Fibroblast of lung (primary cell): ENCODE data around the gene CIPC. TPM values are rescaled to one million over a fixed set of nuclear protein-coding genes. Genes with fewer than 3 reads are reported as not detected.

Experiments
- DNase-seq, 2 donors: peaks; one replicate each; pipeline versions ENCODE4 v3.0.0 to v3.0.0-alpha.2; 2010; ENCODE audit warnings: low read depth in 2 of 2
- H2AFZ ChIP-seq: 2 replicates; pipeline ENCODE4 v1.5.1; 2012; ENCODE audit warnings: low read length, control low read depth, inconsistent platforms
- H3K27ac ChIP-seq: 2 replicates; pipeline ENCODE4 v1.5.1; 2011; ENCODE audit warnings: low read length, control low read depth; ENCODE audit not compliant: insufficient read depth
- H3K27me3 ChIP-seq: 2 replicates; pipeline ENCODE4 v1.5.1; 2011; ENCODE audit warnings: mild to moderate bottlenecking, low read length; ENCODE audit not compliant: control insufficient read depth, insufficient read depth
- H3K36me3 ChIP-seq: 2 replicates; pipeline ENCODE4 v1.5.1; 2011; ENCODE audit warnings: low read length; ENCODE audit not compliant: control insufficient read depth, insufficient read depth
- H3K4me1 ChIP-seq: 2 replicates; pipeline ENCODE4 v1.5.1; 2011; ENCODE audit warnings: low read length; ENCODE audit not compliant: control insufficient read depth, insufficient read depth; ENCODE audit errors: extremely low read depth
- H3K4me2 ChIP-seq: 2 replicates; pipeline ENCODE4 v1.5.1; 2011; ENCODE audit warnings: low read length, control low read depth; ENCODE audit not compliant: insufficient read depth; ENCODE audit errors: extremely low read depth
- H3K4me3 ChIP-seq, 4 experiments: fragments of 200-600 bp in 1 of 4; sonication (generic) in 1 of 4; replicated peaks in 1 of 4; 2 replicates each; pipeline ENCODE4 v1.5.1; 2011 to 2016; ENCODE audit warnings: low read length in 4 of 4, low read depth in 3 of 4, mild to moderate bottlenecking in 3 of 4, control low read depth in 2 of 4, inconsistent platforms in 1 of 4, mixed read lengths in 1 of 4; ENCODE audit not compliant: insufficient read depth in 1 of 4; ENCODE audit errors: control extremely low read depth in 1 of 4
- H3K79me2 ChIP-seq: 2 replicates; pipeline ENCODE4 v1.5.1; 2012; ENCODE audit warnings: mild to moderate bottlenecking, low read length, inconsistent platforms; ENCODE audit not compliant: control insufficient read depth, insufficient read depth
- H3K9ac ChIP-seq: 2 replicates; pipeline ENCODE4 v1.5.1; 2011; ENCODE audit warnings: mild to moderate bottlenecking, low read length, control low read depth; ENCODE audit not compliant: insufficient read depth
- H3K9me3 ChIP-seq: 2 replicates; pipeline ENCODE4 v1.5.1; 2012; ENCODE audit warnings: low read depth, low read length; ENCODE audit not compliant: control insufficient read depth, insufficient read depth
- H4K20me1 ChIP-seq: 2 replicates; pipeline ENCODE4 v1.5.1; 2011; ENCODE audit warnings: low read length; ENCODE audit not compliant: control insufficient read depth, insufficient read depth; ENCODE audit errors: extremely low read depth
- EZH2 ChIP-seq: IDR thresholded peaks from 2 replicates; pipeline ENCODE4 v1.5.1; 2012; ENCODE audit warnings: low read length, control low read depth, mild to moderate bottlenecking; ENCODE audit errors: missing control alignments
- polyA plus RNA-seq, 2 donors: library from polyadenylated mRNA; depleted of rRNA in 1 of 2; stranded (reverse) in 1 of 2; unstranded in 1 of 2; fragments of >200 nt; gene quantifications; 2 replicates each; pipeline ENCODE4 v1.2.1, GENCODE V29; 2011 to 2012; ENCODE audit warnings: missing spikeins in 1 of 2
- total RNA-seq: library from RNA; depleted of rRNA; stranded (reverse); fragments of >200 nt; gene quantifications from 2 replicates; pipeline ENCODE4 v1.2.1, GENCODE V29; 2014
- TF ChIP-seq, protein P1 (sequence below), 2 donors: IDR thresholded peaks in 1 of 2; conservative IDR thresholded peaks in 1 of 2; 1 replicate in 1 of 2; 2 replicates in 1 of 2; pipeline ENCODE4 v1.5.1; 2011 to 2012; ENCODE audit warnings: low read length in 2 of 2, control low read depth in 1 of 2, inconsistent platforms in 1 of 2, low read depth in 1 of 2, mild to moderate bottlenecking in 1 of 2

CIPC gene
- total and polyA plus RNA-seq, 2 donors (not counting 1 experiment from before 2014, with no cell fraction given) = 12.1 to 12.8 TPM

DNA sequence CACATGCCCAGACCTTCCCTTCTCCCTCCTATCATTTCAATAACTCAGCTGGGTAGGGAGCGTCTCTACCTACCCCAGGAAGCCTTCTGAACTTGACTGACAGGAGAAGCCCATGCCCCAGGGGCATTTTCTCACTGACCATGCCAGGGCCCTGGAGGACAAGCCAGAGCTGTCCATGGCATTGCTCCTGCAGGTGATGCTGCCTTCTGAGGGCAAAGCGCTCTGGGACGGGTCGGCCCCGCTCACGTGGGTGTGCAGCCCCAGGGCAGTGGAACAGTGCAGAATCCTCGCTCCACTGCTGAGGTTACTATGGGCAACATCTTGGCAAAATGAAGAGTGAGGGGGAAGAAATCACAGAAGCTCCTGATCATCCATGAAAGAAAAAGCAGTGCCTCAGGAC, 28.5 kb upstream of the CIPC start:
- Histone ChIP-seq H3K36me3 (no peaks in the 10 kb centered on the region), H3K4me2 (no peak overlapping the region), H3K4me3 (no peak overlapping the region), H3K4me1 (no peaks in the 10 kb centered on the region), H3K27me3 (no peaks in the 10 kb centered on the region), H2AFZ (no peak overlapping the region), H3K9ac (no peak overlapping the region), H4K20me1 (no peaks in the 10 kb centered on the region), H3K79me2 (no peaks in the 10 kb centered on the region), H3K27ac (no peak overlapping the region), H3K9me3 (no peaks in the 10 kb centered on the region)
- no peak for DNase-seq
- TF ChIP-seq EZH2 = no peak
- TF ChIP-seq, protein P1, sequence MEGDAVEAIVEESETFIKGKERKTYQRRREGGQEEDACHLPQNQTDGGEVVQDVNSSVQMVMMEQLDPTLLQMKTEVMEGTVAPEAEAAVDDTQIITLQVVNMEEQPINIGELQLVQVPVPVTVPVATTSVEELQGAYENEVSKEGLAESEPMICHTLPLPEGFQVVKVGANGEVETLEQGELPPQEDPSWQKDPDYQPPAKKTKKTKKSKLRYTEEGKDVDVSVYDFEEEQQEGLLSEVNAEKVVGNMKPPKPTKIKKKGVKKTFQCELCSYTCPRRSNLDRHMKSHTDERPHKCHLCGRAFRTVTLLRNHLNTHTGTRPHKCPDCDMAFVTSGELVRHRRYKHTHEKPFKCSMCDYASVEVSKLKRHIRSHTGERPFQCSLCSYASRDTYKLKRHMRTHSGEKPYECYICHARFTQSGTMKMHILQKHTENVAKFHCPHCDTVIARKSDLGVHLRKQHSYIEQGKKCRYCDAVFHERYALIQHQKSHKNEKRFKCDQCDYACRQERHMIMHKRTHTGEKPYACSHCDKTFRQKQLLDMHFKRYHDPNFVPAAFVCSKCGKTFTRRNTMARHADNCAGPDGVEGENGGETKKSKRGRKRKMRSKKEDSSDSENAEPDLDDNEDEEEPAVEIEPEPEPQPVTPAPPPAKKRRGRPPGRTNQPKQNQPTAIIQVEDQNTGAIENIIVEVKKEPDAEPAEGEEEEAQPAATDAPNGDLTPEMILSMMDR (conservative IDR thresholded peaks at IDR 0.05 in 1 of 2, IDR thresholded peaks at IDR 0.05 in 1 of 2; ENCODE audit: low read depth in 1 of 2, low read length in 2 of 2) = no peak

DNA sequence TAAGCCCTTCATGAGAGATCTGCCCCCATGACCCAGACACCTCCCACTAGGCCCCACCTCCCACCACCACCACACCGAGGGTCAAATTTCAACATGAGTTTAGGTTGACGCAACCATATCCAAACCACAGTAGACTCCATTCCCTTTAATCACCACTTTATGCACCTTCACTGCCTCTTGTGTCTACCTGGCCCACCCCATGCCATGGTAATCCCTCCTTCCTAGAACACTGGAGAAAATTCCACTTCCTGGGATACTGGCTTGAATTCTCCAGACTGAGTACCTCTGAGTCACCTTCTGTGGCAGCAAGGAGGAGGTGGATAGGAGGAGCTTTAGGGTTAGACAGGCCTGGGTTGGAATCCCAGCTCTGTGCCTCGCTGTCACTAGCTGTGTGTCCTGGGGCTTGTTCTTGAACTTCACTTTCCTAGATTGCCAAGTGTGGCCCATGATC, 26.1 kb upstream of the CIPC start:
- no peak overlapping the region for H3K9ac ChIP-seq
- H3K27ac ChIP-seq = no peak overlapping the region
- no peak overlapping the region for H2AFZ ChIP-seq
- H3K9me3 ChIP-seq = no peaks in the 10 kb centered on the region
- no peak overlapping the region for H3K4me3 ChIP-seq
- no peaks in the 10 kb centered on the region for H3K4me1 ChIP-seq
- H3K4me2 ChIP-seq = no peak overlapping the region
- DNase-seq = peak; percentile 19 to 61
- H3K27me3 ChIP-seq = no peaks in the 10 kb centered on the region
- TF ChIP-seq, protein P1 (conservative IDR thresholded peaks at IDR 0.05 in 1 of 2, IDR thresholded peaks at IDR 0.05 in 1 of 2; ENCODE audit: low read depth in 1 of 2, low read length in 2 of 2) = no peak
- no peak for TF ChIP-seq EZH2
- H3K79me2 ChIP-seq = no peaks in the 10 kb centered on the region
- H4K20me1 ChIP-seq = no peaks in the 10 kb centered on the region
- H3K36me3 ChIP-seq = no peaks in the 10 kb centered on the region

DNA sequence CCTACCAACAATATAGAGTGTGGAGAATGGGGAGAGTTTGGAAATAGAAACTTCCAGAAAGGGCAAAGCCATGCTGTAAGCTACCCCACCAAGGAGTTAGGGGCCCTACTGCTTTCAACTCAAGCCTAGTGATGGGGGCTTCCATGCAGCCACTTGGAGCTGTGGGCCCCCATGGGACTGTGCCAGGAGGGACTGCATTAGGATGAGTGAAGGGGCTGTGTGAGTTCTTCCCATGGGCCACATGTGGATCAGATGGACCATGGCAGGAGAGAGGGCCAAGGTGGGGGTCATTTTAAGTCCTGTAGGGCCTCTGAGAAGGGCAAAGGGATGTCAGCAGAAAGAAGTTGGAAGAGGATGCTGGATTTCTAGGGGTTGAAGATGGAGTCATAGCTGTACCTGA, 23.1 kb upstream of the CIPC start:
- TF ChIP-seq, protein P1 (conservative IDR thresholded peaks at IDR 0.05 in 1 of 2, IDR thresholded peaks at IDR 0.05 in 1 of 2; ENCODE audit: low read depth in 1 of 2, low read length in 2 of 2) = no peak
- no peak for TF ChIP-seq EZH2

More for the DNA sequence above, 23.1 kb upstream of the CIPC start:
- Histone ChIP-seq H3K36me3 (no peaks in the 10 kb centered on the region), H3K27ac (no peak overlapping the region), H3K79me2 (no peaks in the 10 kb centered on the region), H3K9ac (no peak overlapping the region), H3K4me1 (no peaks in the 10 kb centered on the region), H3K4me3 (no peak overlapping the region), H4K20me1 (no peaks in the 10 kb centered on the region), H2AFZ (no peak overlapping the region), H3K9me3 (no peaks in the 10 kb centered on the region), H3K27me3 (peaks cover 2% of the 10 kb centered on the region), H3K4me2 (no peak overlapping the region)
- no peak for DNase-seq
